ENCODE measurements around the gene SNCA. TPM values are rescaled to one million over a fixed set of nuclear protein-coding genes. Genes with fewer than 3 reads are reported as not detected.
A peak's percentile ranks its signal among the peaks of the same experiment; 100 is the strongest.

SNCA gene
- total RNA-seq, result 10 to 100 TPM in 5 of 6 donors, 1 to 10 TPM in 1; 6.3 to 15.4 (median 12.1) TPM

DNA sequence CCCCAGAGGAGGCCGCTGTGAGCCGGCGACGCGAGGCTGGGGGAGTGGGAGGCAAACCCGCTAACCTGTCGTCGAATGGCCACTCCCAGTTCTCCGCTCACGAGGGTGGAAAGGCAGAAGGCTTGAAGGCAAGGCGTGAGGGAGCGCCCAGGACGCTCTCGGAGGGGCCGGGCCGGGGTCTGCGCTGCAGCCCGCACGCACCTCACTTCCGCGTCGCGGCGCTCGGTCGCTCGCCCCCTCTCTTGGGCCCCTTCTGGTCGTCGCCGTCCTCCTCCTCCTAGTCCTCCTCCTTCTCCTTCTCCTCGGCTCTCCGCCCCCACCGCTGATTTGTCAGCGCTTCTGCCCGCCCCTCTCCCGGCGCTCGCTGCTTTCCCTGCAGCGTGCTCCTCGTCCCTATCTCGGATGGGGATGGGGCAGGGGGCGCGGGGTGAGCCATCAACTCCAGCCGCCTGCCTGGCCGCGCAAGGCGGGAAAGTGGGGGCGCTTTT, at the start of gene SNCA:
TSS of gene SNCA (minus strand) at position 265 of the 488 bp plus-strand sequence. CDS start 1,494 bp downstream, outside the sequence.
- TF ChIP-seq EP300 (IDR thresholded peaks at IDR 0.05), result no peak
- no peak for TF ChIP-seq POLR2AphosphoS5 (IDR thresholded peaks at IDR 0.05)
- peak in 1 of 4 donors; percentile 38 for TF ChIP-seq POLR2A (IDR thresholded peaks at IDR 0.05)
- TF ChIP-seq, protein P1, sequence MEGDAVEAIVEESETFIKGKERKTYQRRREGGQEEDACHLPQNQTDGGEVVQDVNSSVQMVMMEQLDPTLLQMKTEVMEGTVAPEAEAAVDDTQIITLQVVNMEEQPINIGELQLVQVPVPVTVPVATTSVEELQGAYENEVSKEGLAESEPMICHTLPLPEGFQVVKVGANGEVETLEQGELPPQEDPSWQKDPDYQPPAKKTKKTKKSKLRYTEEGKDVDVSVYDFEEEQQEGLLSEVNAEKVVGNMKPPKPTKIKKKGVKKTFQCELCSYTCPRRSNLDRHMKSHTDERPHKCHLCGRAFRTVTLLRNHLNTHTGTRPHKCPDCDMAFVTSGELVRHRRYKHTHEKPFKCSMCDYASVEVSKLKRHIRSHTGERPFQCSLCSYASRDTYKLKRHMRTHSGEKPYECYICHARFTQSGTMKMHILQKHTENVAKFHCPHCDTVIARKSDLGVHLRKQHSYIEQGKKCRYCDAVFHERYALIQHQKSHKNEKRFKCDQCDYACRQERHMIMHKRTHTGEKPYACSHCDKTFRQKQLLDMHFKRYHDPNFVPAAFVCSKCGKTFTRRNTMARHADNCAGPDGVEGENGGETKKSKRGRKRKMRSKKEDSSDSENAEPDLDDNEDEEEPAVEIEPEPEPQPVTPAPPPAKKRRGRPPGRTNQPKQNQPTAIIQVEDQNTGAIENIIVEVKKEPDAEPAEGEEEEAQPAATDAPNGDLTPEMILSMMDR (IDR thresholded peaks at IDR 0.05), result no peak
- Histone ChIP-seq H3K4me1 (peaks cover 7 to 22% (median 16%) of the 10 kb centered on the region in 4 donors), H3K36me3 (no peaks in the 10 kb centered on the region), H3K27ac (peak within 1 kb of the TSS; percentile 0 to 63 (median 46)), H3K4me3 (peak within 1 kb of the TSS; percentile 48 to 72 (median 56)), H3K9me3 (no peaks in the 10 kb centered on the region), H3K27me3 (peaks cover 0 to 13% (median 4%) of the 10 kb centered on the region in 4 donors)
- WGBS, 2 donors, result 2 to 3% methylated on average over 45 to 48 of the region's 48 CpGs
- DNase-seq, result peak; percentile 51 to 87
- ATAC-seq (ENCODE audit: low FRiP score in 2 of 2), result peak; percentile 87 to 92

GRCh38 chr4:89879215-89879614, 42.3 kb upstream of the SNCA start:
- TF ChIP-seq POLR2AphosphoS5 (IDR thresholded peaks at IDR 0.05), result no peak
- TF ChIP-seq, protein P1 (IDR thresholded peaks at IDR 0.05), result no peak
- TF ChIP-seq EP300 (IDR thresholded peaks at IDR 0.05), result no peak
- no peak for TF ChIP-seq POLR2A (IDR thresholded peaks at IDR 0.05)
- 82 to 84% methylated on average over 4 of the region's 4 CpGs for WGBS, 2 donors
- no peaks in the 10 kb centered on the region for H3K4me1 ChIP-seq
- no peak overlapping the region for H3K4me3 ChIP-seq
- DNase-seq (no peak), ATAC-seq (ENCODE audit: low FRiP score in 2 of 2) (no peak)
- no peaks in the 10 kb centered on the region for H3K9me3 ChIP-seq
- no peaks in the 10 kb centered on the region for H3K36me3 ChIP-seq
- H3K27me3 ChIP-seq, result no peaks in the 10 kb centered on the region
- H3K27ac ChIP-seq, result no peak overlapping the region

GRCh38 chr4:89878611-89879010, 41.6 kb upstream of the SNCA start:
- no peaks in the 10 kb centered on the region for H3K4me1 ChIP-seq
- H3K4me3 ChIP-seq, result no peak overlapping the region
- no peak overlapping the region for H3K27ac ChIP-seq
- no peaks in the 10 kb centered on the region for H3K9me3 ChIP-seq
- TF ChIP-seq POLR2AphosphoS5 (IDR thresholded peaks at IDR 0.05), result no peak
- TF ChIP-seq EP300 (IDR thresholded peaks at IDR 0.05), result no peak
- TF ChIP-seq POLR2A (IDR thresholded peaks at IDR 0.05), result no peak
- TF ChIP-seq, protein P1 (IDR thresholded peaks at IDR 0.05), result no peak
- ATAC-seq (ENCODE audit: low FRiP score in 2 of 2) (no peak), DNase-seq (no peak)
- 24 to 53% methylated on average over 1 of the region's 1 CpG for WGBS, 2 donors
- H3K36me3 ChIP-seq, result no peaks in the 10 kb centered on the region
- H3K27me3 ChIP-seq, result no peaks in the 10 kb centered on the region

- DNase-seq, result no peak
- WGBS, 2 donors, result 82 to 84% methylated on average over 3 of the region's 3 CpGs
- ATAC-seq (ENCODE audit: low FRiP score in 2 of 2), result no peak
- H3K9me3 ChIP-seq, result no peaks in the 10 kb centered on the region
- no peak overlapping the region for H3K27ac ChIP-seq
- TF ChIP-seq EP300 (IDR thresholded peaks at IDR 0.05), result no peak
- TF ChIP-seq, protein P1 (IDR thresholded peaks at IDR 0.05), result no peak
- no peak for TF ChIP-seq POLR2AphosphoS5 (IDR thresholded peaks at IDR 0.05)
- no peak for TF ChIP-seq POLR2A (IDR thresholded peaks at IDR 0.05)
- H3K27me3 ChIP-seq, result no peaks in the 10 kb centered on the region
- H3K36me3 ChIP-seq, result no peaks in the 10 kb centered on the region
- no peak overlapping the region for H3K4me3 ChIP-seq
- H3K4me1 ChIP-seq, result no peaks in the 10 kb centered on the region
Observed at GRCh38 chr4:89876548-89876947, 39.6 kb upstream of the SNCA start.

DNA sequence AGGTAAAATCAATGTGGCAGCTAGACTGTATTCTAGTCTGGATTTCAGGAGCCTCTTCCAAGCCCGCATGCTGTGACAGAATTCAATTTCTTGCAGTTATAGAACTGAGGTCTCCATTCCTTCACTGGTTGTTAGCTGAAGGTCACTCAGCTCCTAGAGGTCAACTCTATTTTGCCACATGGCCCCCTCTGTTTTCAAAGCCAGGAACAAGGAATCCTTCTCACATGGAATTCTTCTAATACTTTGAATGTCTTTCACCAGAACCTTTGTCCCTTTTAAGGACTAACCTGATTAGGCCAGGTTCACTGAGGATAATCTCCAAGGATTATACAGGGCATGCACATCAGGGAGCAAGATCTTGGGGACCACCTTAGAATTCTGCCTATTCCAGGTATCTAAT, 34.2 kb upstream of the SNCA start:
- Histone ChIP-seq H3K27ac (no peak overlapping the region), H3K9me3 (no peaks in the 10 kb centered on the region), H3K4me1 (no peaks in the 10 kb centered on the region), H3K4me3 (no peak overlapping the region), H3K27me3 (no peaks in the 10 kb centered on the region), H3K36me3 (no peaks in the 10 kb centered on the region)
- TF ChIP-seq POLR2AphosphoS5 (IDR thresholded peaks at IDR 0.05), result no peak
- TF ChIP-seq POLR2A (IDR thresholded peaks at IDR 0.05), result no peak
- TF ChIP-seq, protein P1 (IDR thresholded peaks at IDR 0.05), result no peak
- TF ChIP-seq EP300 (IDR thresholded peaks at IDR 0.05), result no peak
- no peak for ATAC-seq (ENCODE audit: low FRiP score in 2 of 2)
- WGBS, 2 donors, result 96 to 100% methylated on average over 1 of the region's 1 CpG
- DNase-seq, result no peak

Measured in upper lobe of left lung (tissue), 6 donors.